K562 (cell line): ENCODE measurements around the gene PRR35. TPM values are rescaled to one million over a fixed set of nuclear protein-coding genes. Genes with fewer than 3 reads are reported as not detected.
A peak's percentile ranks its signal among the peaks of the same experiment; 100 is the strongest.

ENCODE experiments used
- C11orf30 ChIP-seq: fragments of 450-650 bp; IDR thresholded peaks from 2 replicates; pipeline ENCODE4 v1.6.1; 2016; ENCODE audit warnings: low read depth, mild to moderate bottlenecking
- CBX1 ChIP-seq: sonication (generic); IDR thresholded peaks from 2 replicates; pipeline ENCODE4 v1.6.1; 2016; ENCODE audit warnings: antibody characterized with exemption, low read depth, mild to moderate bottlenecking
- CGGBP1 ChIP-seq: fragments of 250-450 bp; sonication (Bioruptor Pico); IDR thresholded peaks from 2 replicates; pipeline ENCODE4 v1.9.0; 2021; ENCODE audit warnings: mild to moderate bottlenecking
- CREBBP ChIP-seq: IDR thresholded peaks from one replicate; pipeline ENCODE4 v1.6.1; 2012; ENCODE audit warnings: low read depth, mild to moderate bottlenecking, control low read depth, inconsistent platforms, low read length
- HMBOX1 ChIP-seq: sonication (generic); IDR thresholded peaks from 2 replicates; pipeline ENCODE4 v1.6.1; 2016
- JUN ChIP-seq, 2 experiments: sonication (generic) in 1 of 2; formaldehyde crosslinking in 1 of 2; IDR thresholded peaks; 2 replicates each; pipeline versions ENCODE4 v1.6.1 to v1.8.0; 2012 to 2022; ENCODE audit warnings: borderline replicate concordance in 2 of 2, mild to moderate bottlenecking in 2 of 2, improper control_type of control experiment in 1 of 2, low read depth in 1 of 2, low read length in 1 of 2, missing genetic modification reagents in 1 of 2
- MAZ ChIP-seq, 2 experiments: fragments of 450-650 bp in 1 of 2; sonication (generic) in 1 of 2; formaldehyde crosslinking; IDR thresholded peaks in 1 of 2; conservative IDR thresholded peaks in 1 of 2; 2 replicates each; pipeline versions ENCODE4 v1.4.0 to v1.5.0; 2020; ENCODE audit warnings: mild to moderate bottlenecking in 1 of 2, missing genetic modification reagents in 1 of 2
- MCM5 ChIP-seq: fragments of 450-650 bp; IDR thresholded peaks from 2 replicates; pipeline ENCODE4 v1.6.1; 2016; ENCODE audit warnings: low read depth
- OTX1 ChIP-seq: fragments of 450-650 bp; formaldehyde crosslinking; IDR thresholded peaks from 2 replicates; pipeline ENCODE4 v1.4.0; 2022; ENCODE audit warnings: mild to moderate bottlenecking
- RBM14 ChIP-seq: fragments of 200-400 bp; formaldehyde crosslinking; IDR thresholded peaks from 2 replicates; pipeline ENCODE4 v1.6.1; 2018; ENCODE audit warnings: low read depth, mild to moderate bottlenecking, low read length, moderate library complexity, borderline replicate concordance; ENCODE audit not compliant: insufficient read depth
- TAL1 ChIP-seq: fragments of 450-650 bp; IDR thresholded peaks from 2 replicates; pipeline ENCODE4 v1.6.1; 2016; ENCODE audit warnings: mild to moderate bottlenecking
- U2AF1 ChIP-seq: fragments of 200-400 bp; formaldehyde crosslinking; optimal IDR thresholded peaks from 2 replicates; pipeline ENCODE3; 2017; ENCODE audit warnings: mild to moderate bottlenecking, low read depth, low read length, moderate library complexity
- UBTF ChIP-seq, 2 experiments: IDR thresholded peaks; 2 replicates each; pipeline ENCODE4 v1.6.1; 2012; ENCODE audit warnings: improper control_type of control experiment in 2 of 2, low read depth in 2 of 2, low read length in 2 of 2, borderline replicate concordance in 1 of 2
- ZBTB49 ChIP-seq: sonication (generic); formaldehyde crosslinking; IDR thresholded peaks from 2 replicates; pipeline ENCODE4 v1.8.0; 2022; ENCODE audit warnings: missing genetic modification reagents, mild to moderate bottlenecking, borderline replicate concordance
- ZBTB5 ChIP-seq: fragments of 450-650 bp; IDR thresholded peaks from 2 replicates; pipeline ENCODE4 v1.6.1; 2017; ENCODE audit warnings: antibody characterized with exemption
- ZNF696 ChIP-seq: fragments of 250-450 bp; sonication (Bioruptor Pico); conservative IDR thresholded peaks from 2 replicates; pipeline ENCODE4 v1.4.0; 2020; ENCODE audit warnings: mild to moderate bottlenecking, moderate library complexity
- polyA plus RNA-seq, 8 experiments: library from polyadenylated mRNA; depleted of rRNA in 4 of 8; stranded (reverse) in 5 of 8; unstranded in 3 of 8; fragments of >200 nt; fragmentation: Nextera tagmentation in 2 of 8; fragmentation: Illumina TruSeq in 1 of 8; extraction: Ambion mirVana in 2 of 8; extraction: Trizol in 1 of 8; gene quantifications; 2 replicates each; pipeline versions ENCODE4 v1.2.1 to v1.2.3, GENCODE V29; 2011 to 2014; ENCODE audit warnings: inconsistent platforms in 1 of 8, missing spikeins in 1 of 8
- total RNA-seq, 7 experiments: library from RNA; depleted of rRNA in 6 of 7; stranded (reverse); fragments of >200 nt in 6 of 7; fragmentation: Illumina TruSeq in 2 of 7; extraction: Trizol in 2 of 7; gene quantifications; 2 replicates each; pipeline versions ENCODE4 v1.2.1 to v1.2.3, GENCODE V29; 2011 to 2021; ENCODE audit warnings: low replicate concordance in 1 of 7

The PRR35 gene
- total and polyA plus RNA-seq, 9 of the 15 experiments (the other 6 are each of a cell fraction or from before 2014, with no cell fraction given): 0.17 to 0.45 (median 0.21) TPM; not detected in 5

GRCh38 chr16:590188-590814, 30.1 kb downstream of the PRR35 start (continued):
- TF ChIP-seq RBM14 (no peak), CBX1 (no peak), MAZ (CRISPR knock-in tag; conservative IDR thresholded peaks at IDR 0.05 in 1 of 2, IDR thresholded peaks at IDR 0.05 in 1 of 2) (peak in 1 of 2 experiments; percentile 12; a peak in 1 of 4 replicates), ZBTB5 (no peak), CGGBP1 (CRISPR knock-in tag) (no peak), ZNF696 (CRISPR knock-in tag) (no peak), OTX1 (CRISPR knock-in tag) (no peak), MCM5 (no peak), TAL1 (no peak), CREBBP (no peak), ZBTB49 (CRISPR knock-in tag) (no peak), UBTF (IDR thresholded peaks at IDR 0.05; ENCODE audit: borderline replicate concordance in 1 of 2, low read depth in 2 of 2, low read length in 2 of 2) (peak; percentile 59 to 92; a peak in 3 of 4 replicates), U2AF1 (peak; percentile 22), C11orf30 (no peak), HMBOX1 (no peak), JUN (IDR thresholded peaks at IDR 0.05; ENCODE audit: borderline replicate concordance, low read depth, low read length) (no peak), JUN (CRISPR knock-in tag; IDR thresholded peaks at IDR 0.05; ENCODE audit: borderline replicate concordance) (no peak)
